ENCODE data around the gene AZIN2.

The AZIN2 gene

GRCh38 chr1:33152685-33153432 is 71.9 kb downstream of the AZIN2 start:
- DNase-seq, result no peak
- ATAC-seq, result no peak

GRCh38 chr1:33153650-33154049 is 72.7 kb downstream of the AZIN2 start:
- DNase-seq, result no peak
- ATAC-seq, result no peak

GRCh38 chr1:33155877-33156538 is 75.1 kb downstream of the AZIN2 start:
- ATAC-seq (no peak), DNase-seq (no peak)

- no peak for DNase-seq
- no peak for ATAC-seq
Measured at GRCh38 chr1:33157131-33157530, 76.2 kb downstream of the AZIN2 start.

- ATAC-seq (no peak), DNase-seq (no peak)
Measured at GRCh38 chr1:33158366-33158765, 77.4 kb downstream of the AZIN2 start.

- no peak for DNase-seq
Measured at GRCh38 chr1:33159577-33159976, 78.6 kb downstream of the AZIN2 start.

GRCh38 chr1:33161061-33161681 is 80.2 kb downstream of the AZIN2 start:
- no peak for DNase-seq
- no peak for ATAC-seq

More at GRCh38 chr1:33159577-33159976, 78.6 kb downstream of the AZIN2 start:
- ATAC-seq, result no peak

- no peak for ATAC-seq
- no peak for DNase-seq
Measured at GRCh38 chr1:33162141-33162540, 81.2 kb downstream of the AZIN2 start.

GRCh38 chr1:33163621-33164519 is 82.9 kb downstream of the AZIN2 start:
- ATAC-seq (no peak), DNase-seq (no peak)

- ATAC-seq (no peak), DNase-seq (no peak)
Measured at GRCh38 chr1:33165209-33165608, 84.3 kb downstream of the AZIN2 start.

GRCh38 chr1:33165809-33166208 is 84.9 kb downstream of the AZIN2 start:
- ATAC-seq, result no peak
- no peak for DNase-seq

GRCh38 chr1:33167650-33168447 is 86.9 kb downstream of the AZIN2 start:
- ATAC-seq (no peak), DNase-seq (no peak)

GRCh38 chr1:33168556-33169289 is 87.8 kb downstream of the AZIN2 start:
- ATAC-seq (no peak), DNase-seq (no peak)

- DNase-seq, result no peak
Measured at GRCh38 chr1:33169290-33170055, 88.5 kb downstream of the AZIN2 start.

More at GRCh38 chr1:33169290-33170055, 88.5 kb downstream of the AZIN2 start:
- ATAC-seq, result no peak
